Mesothelial cell of epicardium (in vitro differentiated cells): Measurements from ENCODE around the gene ALOX5. TPM values are rescaled to one million over a fixed set of nuclear protein-coding genes. Genes with fewer than 3 reads are reported as not detected.

Source experiments
- DNase-seq, 2 experiments: peaks; one replicate each; pipeline ENCODE4 v3.0.0; 2021; ENCODE audit warnings: low spot score in 2 of 2; ENCODE audit not compliant: unreplicated experiment in 2 of 2
- H3K27ac Mint-ChIP-seq: 2 replicates; pipeline ENCODE4 v1.8.0; 2021; ENCODE audit warnings: mixed read lengths
- H3K27me3 Mint-ChIP-seq: 2 replicates; pipeline ENCODE4 v1.8.0; 2021; ENCODE audit warnings: low read depth, mixed read lengths
- H3K36me3 Mint-ChIP-seq: 2 replicates; pipeline ENCODE4 v1.8.0; 2021; ENCODE audit warnings: mixed read lengths
- H3K4me1 Mint-ChIP-seq: 2 replicates; pipeline ENCODE4 v1.8.0; 2021; ENCODE audit warnings: mixed read lengths
- H3K4me3 Mint-ChIP-seq: 2 replicates; pipeline ENCODE4 v1.8.0; 2021; ENCODE audit warnings: mild to moderate bottlenecking, moderate library complexity, mixed read lengths
- H3K9me3 Mint-ChIP-seq: 2 replicates; pipeline ENCODE4 v1.8.0; 2021; ENCODE audit warnings: mixed read lengths
- total RNA-seq: library from RNA; stranded (reverse); gene quantifications from 3 replicates; pipeline ENCODE4 v1.2.1, GENCODE V29; 2021
- TF ChIP-seq, protein P1 (sequence below): fragments of 200-600 bp; sonication (generic); IDR thresholded peaks from one replicate; pipeline ENCODE4 v1.5.0; 2021; ENCODE audit warnings: antibody characterized with exemption; ENCODE audit not compliant: unreplicated experiment

Gene ALOX5
- total RNA-seq, 1 donor from 2014 or later, result 9.6 TPM

DNA sequence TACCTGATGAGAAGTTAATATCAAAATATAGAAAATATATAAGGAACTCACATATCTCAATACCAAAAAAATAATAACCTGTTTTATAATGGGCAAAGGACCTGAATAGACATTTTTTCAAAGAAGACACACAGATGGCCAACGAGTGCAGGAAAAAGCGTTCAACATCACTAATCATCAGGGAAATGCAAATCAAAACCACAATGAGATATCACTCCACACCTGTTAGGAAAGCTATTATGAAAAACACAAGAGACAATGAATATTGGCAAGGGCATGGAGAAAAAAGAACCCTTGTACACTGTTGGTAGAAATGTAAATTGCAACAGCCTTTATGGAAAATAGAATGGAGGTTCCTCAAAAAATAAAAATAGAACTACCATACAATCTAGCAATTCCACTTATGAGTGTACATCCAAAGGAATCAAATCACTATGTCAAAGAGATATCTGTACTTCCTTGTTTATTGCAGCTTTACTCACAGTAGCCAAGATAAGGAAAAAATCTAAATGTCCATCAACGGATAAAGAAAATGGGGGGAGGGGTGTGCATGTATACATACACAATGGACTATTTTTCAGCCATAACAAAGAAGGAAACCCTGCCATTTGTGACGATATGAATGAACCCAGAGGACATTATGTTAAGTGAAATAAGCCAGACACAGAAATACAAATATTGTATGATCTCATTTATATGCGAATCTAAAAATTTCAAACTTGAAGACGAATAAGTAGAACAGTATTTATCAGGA, 3.6 kb upstream of the ALOX5 start:
- Mint-ChIP-seq H3K4me3 (no peak overlapping the region), H3K36me3 (no peaks in the 10 kb centered on the region), H3K27ac (no peak overlapping the region), H3K27me3 (peaks cover 85% of the 10 kb centered on the region), H3K4me1 (peaks cover 8% of the 10 kb centered on the region), H3K9me3 (peaks cover 5% of the 10 kb centered on the region)
- DNase-seq, result no peak
- TF ChIP-seq, protein P1, sequence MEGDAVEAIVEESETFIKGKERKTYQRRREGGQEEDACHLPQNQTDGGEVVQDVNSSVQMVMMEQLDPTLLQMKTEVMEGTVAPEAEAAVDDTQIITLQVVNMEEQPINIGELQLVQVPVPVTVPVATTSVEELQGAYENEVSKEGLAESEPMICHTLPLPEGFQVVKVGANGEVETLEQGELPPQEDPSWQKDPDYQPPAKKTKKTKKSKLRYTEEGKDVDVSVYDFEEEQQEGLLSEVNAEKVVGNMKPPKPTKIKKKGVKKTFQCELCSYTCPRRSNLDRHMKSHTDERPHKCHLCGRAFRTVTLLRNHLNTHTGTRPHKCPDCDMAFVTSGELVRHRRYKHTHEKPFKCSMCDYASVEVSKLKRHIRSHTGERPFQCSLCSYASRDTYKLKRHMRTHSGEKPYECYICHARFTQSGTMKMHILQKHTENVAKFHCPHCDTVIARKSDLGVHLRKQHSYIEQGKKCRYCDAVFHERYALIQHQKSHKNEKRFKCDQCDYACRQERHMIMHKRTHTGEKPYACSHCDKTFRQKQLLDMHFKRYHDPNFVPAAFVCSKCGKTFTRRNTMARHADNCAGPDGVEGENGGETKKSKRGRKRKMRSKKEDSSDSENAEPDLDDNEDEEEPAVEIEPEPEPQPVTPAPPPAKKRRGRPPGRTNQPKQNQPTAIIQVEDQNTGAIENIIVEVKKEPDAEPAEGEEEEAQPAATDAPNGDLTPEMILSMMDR, result no peak

DNA sequence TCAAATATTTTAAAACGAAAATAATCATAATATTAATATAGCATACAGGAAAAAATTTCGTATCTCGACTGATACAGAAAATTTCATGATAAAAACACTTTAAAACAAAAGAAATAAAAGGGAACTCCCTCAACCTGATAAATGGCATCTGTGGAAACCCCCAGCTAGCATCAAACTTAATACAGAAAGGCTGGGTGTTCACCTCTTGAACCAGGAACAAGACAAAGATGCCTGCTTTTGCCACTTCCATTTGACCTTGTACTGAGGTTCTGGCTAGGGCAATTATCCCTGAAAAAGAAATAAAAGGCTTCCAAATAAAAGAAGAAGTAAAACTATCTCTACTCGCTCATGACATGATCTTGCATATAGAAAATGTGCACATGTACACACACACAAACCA, 2.5 kb upstream of the ALOX5 start:
- TF ChIP-seq, protein P1, result no peak
- peaks cover 90% of the 10 kb centered on the region for H3K27me3 Mint-ChIP-seq
- no peak for DNase-seq
- H3K4me3 Mint-ChIP-seq, result no peak overlapping the region
- no peaks in the 10 kb centered on the region for H3K36me3 Mint-ChIP-seq
- peaks cover 5% of the 10 kb centered on the region for H3K9me3 Mint-ChIP-seq
- peaks cover 10% of the 10 kb centered on the region for H3K4me1 Mint-ChIP-seq
- H3K27ac Mint-ChIP-seq, result no peak overlapping the region

DNA sequence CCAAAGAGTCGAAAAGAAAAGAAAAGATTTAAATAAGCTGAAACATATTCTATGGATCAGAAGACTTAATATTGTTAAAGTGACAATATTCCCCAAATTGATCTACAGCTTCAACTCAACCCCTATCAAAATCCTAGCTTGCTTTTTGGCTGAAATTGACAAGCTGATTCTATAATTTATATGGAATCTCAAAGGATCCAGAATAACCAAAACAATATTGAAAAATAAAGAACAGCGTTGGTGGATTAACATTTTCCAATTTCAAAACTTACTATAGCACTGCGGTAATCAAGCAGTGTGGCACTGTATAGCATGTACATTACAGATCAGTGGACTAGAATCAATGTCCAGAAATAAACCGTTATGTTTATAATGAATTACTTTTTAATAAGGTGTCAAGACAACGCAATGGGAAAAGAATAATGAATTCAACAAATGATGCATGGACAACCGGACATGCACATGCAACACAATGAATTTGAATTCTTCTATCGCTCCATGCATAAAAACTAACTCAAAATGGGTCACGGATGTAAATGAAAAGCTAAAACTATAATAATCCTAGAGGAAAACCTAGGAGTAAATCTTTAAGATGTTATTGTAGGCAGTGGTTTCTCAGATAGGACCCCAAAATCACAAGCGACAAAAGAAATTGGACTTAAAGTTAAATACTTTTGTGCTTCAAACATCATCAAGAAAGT, 1.6 kb upstream of the ALOX5 start:
- no peak overlapping the region for H3K27ac Mint-ChIP-seq
- TF ChIP-seq, protein P1, result no peak
- no peaks in the 10 kb centered on the region for H3K36me3 Mint-ChIP-seq
- H3K4me3 Mint-ChIP-seq, result peak overlapping the region; percentile 68
- peaks cover 93% of the 10 kb centered on the region for H3K27me3 Mint-ChIP-seq
- H3K9me3 Mint-ChIP-seq, result peaks cover 5% of the 10 kb centered on the region
- no peak for DNase-seq
- peaks cover 10% of the 10 kb centered on the region for H3K4me1 Mint-ChIP-seq

DNA sequence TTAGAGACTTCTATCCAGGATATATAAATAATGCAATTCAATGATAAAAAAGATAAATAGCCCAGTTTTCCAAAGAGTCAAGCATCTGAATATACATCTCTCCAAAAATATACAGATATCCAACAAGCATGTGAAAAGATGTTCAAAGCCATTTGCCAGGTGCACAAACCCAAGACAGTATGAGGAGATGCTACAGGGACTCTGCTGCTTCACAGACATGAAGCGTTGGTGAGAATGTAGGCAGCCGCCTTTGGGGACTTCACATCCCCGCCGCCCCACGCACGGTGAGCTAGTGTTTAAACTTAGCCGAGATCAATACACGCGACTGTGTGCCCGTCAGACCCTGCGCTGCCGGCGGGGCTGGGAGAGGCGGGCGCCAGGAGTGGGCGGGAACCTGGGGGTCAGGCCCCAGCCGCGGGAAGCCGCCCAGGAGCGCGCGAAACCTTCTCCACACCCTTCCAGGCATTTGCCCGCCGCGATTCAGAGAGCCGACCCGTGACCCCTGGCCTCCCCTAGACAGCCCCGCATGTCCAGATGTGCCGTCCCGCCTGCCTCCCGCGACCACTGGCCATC, 927 bp upstream of the ALOX5 start:
- Mint-ChIP-seq H3K27me3 (peaks cover 96% of the 10 kb centered on the region), H3K4me1 (peaks cover 15% of the 10 kb centered on the region), H3K36me3 (no peaks in the 10 kb centered on the region), H3K9me3 (peaks cover 5% of the 10 kb centered on the region), H3K27ac (no peak overlapping the region), H3K4me3 (peak overlapping the region; percentile 68)
- TF ChIP-seq, protein P1, result no peak
- no peak for DNase-seq

DNA sequence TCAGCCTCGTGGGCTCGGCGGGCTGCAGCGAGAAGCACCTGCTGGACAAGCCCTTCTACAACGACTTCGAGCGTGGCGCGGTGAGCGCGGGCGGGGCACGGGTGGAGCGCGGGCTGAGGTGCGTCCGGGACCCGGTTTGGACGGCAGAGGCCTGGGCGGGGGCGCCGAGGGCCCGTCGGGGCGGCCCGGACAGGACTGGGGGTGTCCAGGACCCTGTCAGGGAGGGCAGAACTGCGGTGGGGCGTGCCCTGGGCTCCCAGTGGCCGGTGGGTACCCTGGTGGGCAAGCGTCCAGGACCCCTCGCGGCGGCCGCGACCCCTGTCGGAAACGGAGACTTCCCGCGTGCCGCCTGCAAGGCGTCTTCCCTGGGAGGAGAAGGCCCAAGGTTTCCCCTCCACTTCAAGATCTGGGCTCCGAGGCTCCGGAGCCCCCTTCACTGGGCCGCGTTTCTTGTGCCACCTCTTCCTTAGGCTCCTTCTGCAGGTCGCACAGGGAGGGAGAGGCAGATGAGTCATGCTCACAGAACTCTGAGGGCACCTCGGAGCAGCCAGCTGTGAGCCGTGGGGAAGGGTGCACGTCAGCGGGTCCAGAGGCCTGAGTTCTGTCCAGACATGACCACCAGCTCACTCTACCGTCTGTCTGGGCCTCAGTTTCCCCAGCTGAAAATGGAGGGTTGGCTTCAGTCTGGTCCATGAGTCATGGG, 485 bp downstream of the ALOX5 start:
- no peaks in the 10 kb centered on the region for H3K36me3 Mint-ChIP-seq
- no peaks in the 10 kb centered on the region for H3K9me3 Mint-ChIP-seq
- peaks cover 15% of the 10 kb centered on the region for H3K4me1 Mint-ChIP-seq
- H3K4me3 Mint-ChIP-seq, result peak overlapping the region; percentile 45
- TF ChIP-seq, protein P1, result no peak
- H3K27ac Mint-ChIP-seq, result no peak overlapping the region
- H3K27me3 Mint-ChIP-seq, result peaks cover 86% of the 10 kb centered on the region
- no peak for DNase-seq
